Measurements from ENCODE around the gene RPS19BP1. TPM values are rescaled to one million over a fixed set of nuclear protein-coding genes. Genes with fewer than 3 reads are reported as not detected.

Gene RPS19BP1
- polyA plus RNA-seq, 1 of the 3 experiments (the other 2 are of a cell fraction) = 97.2 TPM

DNA sequence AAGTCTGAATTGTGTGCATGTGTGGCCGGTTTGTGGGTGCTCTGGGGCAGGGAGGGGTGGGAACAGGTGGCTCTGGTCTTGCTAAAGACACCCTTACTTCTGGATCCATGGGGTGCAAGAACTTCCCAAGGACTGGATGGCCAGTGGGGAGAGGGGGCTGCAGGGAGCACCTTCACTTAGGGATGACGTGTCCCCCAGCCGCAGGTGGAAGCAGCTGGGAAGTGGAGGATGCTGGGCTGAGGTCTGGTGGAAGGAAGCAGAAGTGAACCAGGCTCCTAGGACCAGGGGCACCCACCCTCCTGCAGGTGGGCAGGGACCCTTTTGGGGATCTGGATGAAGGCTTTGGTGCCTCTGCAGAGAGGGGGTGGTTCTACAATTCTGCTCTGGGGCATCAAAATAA lies 40.4 kb downstream of the RPS19BP1 start:
- H3K9ac ChIP-seq = no peak overlapping the region
- POLR2A ChIA-PET = no interaction called here
- H3K9me2 ChIP-seq = no peaks in the 10 kb centered on the region
- H3K9me3 ChIP-seq = no peaks in the 10 kb centered on the region
- H3K4me2 ChIP-seq = no peak overlapping the region
- no peaks in the 10 kb centered on the region for H3F3A ChIP-seq (replicated peaks; ENCODE audit: insufficient read depth)
- H3K4me3 ChIP-seq (ENCODE audit: low read depth in 2 of 2, low read length in 1 of 2) = no peak overlapping the region
- no peak for DNase-seq
- no peaks in the 10 kb centered on the region for H4K20me1 ChIP-seq (ENCODE audit: insufficient read depth)
- CTCF ChIA-PET = interaction anchor here (1.0 to 3.3 kb wide), 3 partner anchors 25 to 37 kb away, joined by 5 to 18 read pairs (median 5); no protein-coding TSS in a partner anchor
- no peak overlapping the region for H3K27ac ChIP-seq (ENCODE audit: low read depth in 2 of 2, low read length in 1 of 2)
- peaks cover 0 to 5% of the 10 kb centered on the region in 2 experiments; a peak in 1 of 4 replicates for H3K4me1 ChIP-seq (ENCODE audit: control insufficient read depth in 1 of 2, insufficient read depth in 2 of 2, low read depth in 1 of 2, low read length in 1 of 2)
- H3K27me3 ChIP-seq (ENCODE audit: insufficient read depth) = no peaks in the 10 kb centered on the region
- no peak overlapping the region for H2AFZ ChIP-seq (ENCODE audit: low read depth)
- no peaks in the 10 kb centered on the region for H3K79me2 ChIP-seq (ENCODE audit: insufficient read depth)
- TF ChIP-seq, protein P1, sequence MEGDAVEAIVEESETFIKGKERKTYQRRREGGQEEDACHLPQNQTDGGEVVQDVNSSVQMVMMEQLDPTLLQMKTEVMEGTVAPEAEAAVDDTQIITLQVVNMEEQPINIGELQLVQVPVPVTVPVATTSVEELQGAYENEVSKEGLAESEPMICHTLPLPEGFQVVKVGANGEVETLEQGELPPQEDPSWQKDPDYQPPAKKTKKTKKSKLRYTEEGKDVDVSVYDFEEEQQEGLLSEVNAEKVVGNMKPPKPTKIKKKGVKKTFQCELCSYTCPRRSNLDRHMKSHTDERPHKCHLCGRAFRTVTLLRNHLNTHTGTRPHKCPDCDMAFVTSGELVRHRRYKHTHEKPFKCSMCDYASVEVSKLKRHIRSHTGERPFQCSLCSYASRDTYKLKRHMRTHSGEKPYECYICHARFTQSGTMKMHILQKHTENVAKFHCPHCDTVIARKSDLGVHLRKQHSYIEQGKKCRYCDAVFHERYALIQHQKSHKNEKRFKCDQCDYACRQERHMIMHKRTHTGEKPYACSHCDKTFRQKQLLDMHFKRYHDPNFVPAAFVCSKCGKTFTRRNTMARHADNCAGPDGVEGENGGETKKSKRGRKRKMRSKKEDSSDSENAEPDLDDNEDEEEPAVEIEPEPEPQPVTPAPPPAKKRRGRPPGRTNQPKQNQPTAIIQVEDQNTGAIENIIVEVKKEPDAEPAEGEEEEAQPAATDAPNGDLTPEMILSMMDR (IDR thresholded peaks at IDR 0.05) = no peak
- TF ChIP-seq TAF1 (IDR thresholded peaks at IDR 0.05; ENCODE audit: borderline replicate concordance, low read depth, low read length) (no peak), NRF1 (IDR thresholded peaks at IDR 0.05; ENCODE audit: low read depth, low read length) (no peak), RAD21 (IDR thresholded peaks at IDR 0.05; ENCODE audit: low read length) (no peak), MEF2A (IDR thresholded peaks at IDR 0.05; ENCODE audit: borderline replicate concordance, low read depth) (no peak), JUND (IDR thresholded peaks at IDR 0.05) (no peak), RFX5 (IDR thresholded peaks at IDR 0.05; ENCODE audit: low read length) (no peak), FOXM1 (IDR thresholded peaks at IDR 0.05; ENCODE audit: low read depth) (no peak), CHD2 (IDR thresholded peaks at IDR 0.05; ENCODE audit: low read length, partially characterized antibody) (no peak), MXI1 (IDR thresholded peaks at IDR 0.05; ENCODE audit: low read depth, low read length) (no peak), YY1 (IDR thresholded peaks at IDR 0.05; ENCODE audit: low read depth) (no peak)
- TF ChIP-seq, protein P2, sequence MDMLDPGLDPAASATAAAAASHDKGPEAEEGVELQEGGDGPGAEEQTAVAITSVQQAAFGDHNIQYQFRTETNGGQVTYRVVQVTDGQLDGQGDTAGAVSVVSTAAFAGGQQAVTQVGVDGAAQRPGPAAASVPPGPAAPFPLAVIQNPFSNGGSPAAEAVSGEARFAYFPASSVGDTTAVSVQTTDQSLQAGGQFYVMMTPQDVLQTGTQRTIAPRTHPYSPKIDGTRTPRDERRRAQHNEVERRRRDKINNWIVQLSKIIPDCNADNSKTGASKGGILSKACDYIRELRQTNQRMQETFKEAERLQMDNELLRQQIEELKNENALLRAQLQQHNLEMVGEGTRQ (IDR thresholded peaks at IDR 0.05; ENCODE audit: borderline replicate concordance, low read depth, low read length) = no peak
- TF ChIP-seq, protein P3, sequence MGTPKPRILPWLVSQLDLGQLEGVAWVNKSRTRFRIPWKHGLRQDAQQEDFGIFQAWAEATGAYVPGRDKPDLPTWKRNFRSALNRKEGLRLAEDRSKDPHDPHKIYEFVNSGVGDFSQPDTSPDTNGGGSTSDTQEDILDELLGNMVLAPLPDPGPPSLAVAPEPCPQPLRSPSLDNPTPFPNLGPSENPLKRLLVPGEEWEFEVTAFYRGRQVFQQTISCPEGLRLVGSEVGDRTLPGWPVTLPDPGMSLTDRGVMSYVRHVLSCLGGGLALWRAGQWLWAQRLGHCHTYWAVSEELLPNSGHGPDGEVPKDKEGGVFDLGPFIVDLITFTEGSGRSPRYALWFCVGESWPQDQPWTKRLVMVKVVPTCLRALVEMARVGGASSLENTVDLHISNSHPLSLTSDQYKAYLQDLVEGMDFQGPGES (IDR thresholded peaks at IDR 0.05; ENCODE audit: low read depth, low read length) = no peak
- TF ChIP-seq, protein P4, sequence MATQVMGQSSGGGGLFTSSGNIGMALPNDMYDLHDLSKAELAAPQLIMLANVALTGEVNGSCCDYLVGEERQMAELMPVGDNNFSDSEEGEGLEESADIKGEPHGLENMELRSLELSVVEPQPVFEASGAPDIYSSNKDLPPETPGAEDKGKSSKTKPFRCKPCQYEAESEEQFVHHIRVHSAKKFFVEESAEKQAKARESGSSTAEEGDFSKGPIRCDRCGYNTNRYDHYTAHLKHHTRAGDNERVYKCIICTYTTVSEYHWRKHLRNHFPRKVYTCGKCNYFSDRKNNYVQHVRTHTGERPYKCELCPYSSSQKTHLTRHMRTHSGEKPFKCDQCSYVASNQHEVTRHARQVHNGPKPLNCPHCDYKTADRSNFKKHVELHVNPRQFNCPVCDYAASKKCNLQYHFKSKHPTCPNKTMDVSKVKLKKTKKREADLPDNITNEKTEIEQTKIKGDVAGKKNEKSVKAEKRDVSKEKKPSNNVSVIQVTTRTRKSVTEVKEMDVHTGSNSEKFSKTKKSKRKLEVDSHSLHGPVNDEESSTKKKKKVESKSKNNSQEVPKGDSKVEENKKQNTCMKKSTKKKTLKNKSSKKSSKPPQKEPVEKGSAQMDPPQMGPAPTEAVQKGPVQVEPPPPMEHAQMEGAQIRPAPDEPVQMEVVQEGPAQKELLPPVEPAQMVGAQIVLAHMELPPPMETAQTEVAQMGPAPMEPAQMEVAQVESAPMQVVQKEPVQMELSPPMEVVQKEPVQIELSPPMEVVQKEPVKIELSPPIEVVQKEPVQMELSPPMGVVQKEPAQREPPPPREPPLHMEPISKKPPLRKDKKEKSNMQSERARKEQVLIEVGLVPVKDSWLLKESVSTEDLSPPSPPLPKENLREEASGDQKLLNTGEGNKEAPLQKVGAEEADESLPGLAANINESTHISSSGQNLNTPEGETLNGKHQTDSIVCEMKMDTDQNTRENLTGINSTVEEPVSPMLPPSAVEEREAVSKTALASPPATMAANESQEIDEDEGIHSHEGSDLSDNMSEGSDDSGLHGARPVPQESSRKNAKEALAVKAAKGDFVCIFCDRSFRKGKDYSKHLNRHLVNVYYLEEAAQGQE (IDR thresholded peaks at IDR 0.05; ENCODE audit: low read depth, low read length) = no peak
- TF ChIP-seq, protein P5, sequence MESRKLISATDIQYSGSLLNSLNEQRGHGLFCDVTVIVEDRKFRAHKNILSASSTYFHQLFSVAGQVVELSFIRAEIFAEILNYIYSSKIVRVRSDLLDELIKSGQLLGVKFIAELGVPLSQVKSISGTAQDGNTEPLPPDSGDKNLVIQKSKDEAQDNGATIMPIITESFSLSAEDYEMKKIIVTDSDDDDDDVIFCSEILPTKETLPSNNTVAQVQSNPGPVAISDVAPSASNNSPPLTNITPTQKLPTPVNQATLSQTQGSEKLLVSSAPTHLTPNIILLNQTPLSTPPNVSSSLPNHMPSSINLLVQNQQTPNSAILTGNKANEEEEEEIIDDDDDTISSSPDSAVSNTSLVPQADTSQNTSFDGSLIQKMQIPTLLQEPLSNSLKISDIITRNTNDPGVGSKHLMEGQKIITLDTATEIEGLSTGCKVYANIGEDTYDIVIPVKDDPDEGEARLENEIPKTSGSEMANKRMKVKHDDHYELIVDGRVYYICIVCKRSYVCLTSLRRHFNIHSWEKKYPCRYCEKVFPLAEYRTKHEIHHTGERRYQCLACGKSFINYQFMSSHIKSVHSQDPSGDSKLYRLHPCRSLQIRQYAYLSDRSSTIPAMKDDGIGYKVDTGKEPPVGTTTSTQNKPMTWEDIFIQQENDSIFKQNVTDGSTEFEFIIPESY (IDR thresholded peaks at IDR 0.05; ENCODE audit: borderline replicate concordance, low read depth) = no peak
- H3K36me3 ChIP-seq (replicated peaks in 1 of 2; ENCODE audit: control insufficient read depth in 1 of 2, insufficient read depth in 2 of 2, low read length in 1 of 2) = no peaks in the 10 kb centered on the region
- WGBS (ENCODE audit: low lambda C conversion rate) = 18% methylated on average over 1 of the region's 3 CpGs

Data from SK-N-SH (cell line).